HG03196 (cell line): ENCODE results near the gene PLRG1.

Experiments
- ATAC-seq: cut with Tn5 transposase; IDR thresholded peaks from one replicate; pipeline ENCODE4 v1.9.1; 2021; ENCODE audit not compliant: unreplicated experiment

PLRG1 gene

GRCh38 chr4:154574311-154574710 is 24.1 kb upstream of the PLRG1 start:
- ATAC-seq = no peak

- ATAC-seq = no peak
These were observed 23.1 kb upstream of the PLRG1 start for GRCh38 chr4:154573190-154573870.

GRCh38 chr4:154569584-154569983 is 19.4 kb upstream of the PLRG1 start:
- no peak for ATAC-seq

- ATAC-seq = no peak
These were observed 18.8 kb upstream of the PLRG1 start for GRCh38 chr4:154569028-154569427.

- no peak for ATAC-seq
These were observed 16.5 kb upstream of the PLRG1 start for GRCh38 chr4:154566639-154567204.

- ATAC-seq = no peak
These were observed 15.5 kb upstream of the PLRG1 start for GRCh38 chr4:154565704-154566103.

DNA sequence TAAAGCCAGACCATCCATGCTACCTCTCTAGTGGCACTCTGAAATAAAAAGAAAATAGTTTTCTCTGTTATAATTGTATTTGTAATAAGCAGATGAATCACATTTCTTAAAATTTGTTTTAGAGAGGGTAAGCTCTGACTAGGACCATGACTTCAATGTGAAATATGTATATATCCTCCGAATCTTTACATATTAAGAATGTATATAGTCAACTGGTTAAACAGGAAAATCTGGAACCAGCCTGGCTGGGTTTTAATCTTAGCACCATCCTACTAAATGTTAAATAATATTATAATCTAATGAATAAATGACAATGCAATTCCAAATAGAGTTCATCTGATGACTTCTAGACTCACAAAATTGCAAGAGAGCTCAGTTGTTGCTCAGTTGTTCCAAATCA is 14.1 kb upstream of the PLRG1 start:
- no peak for ATAC-seq

DNA sequence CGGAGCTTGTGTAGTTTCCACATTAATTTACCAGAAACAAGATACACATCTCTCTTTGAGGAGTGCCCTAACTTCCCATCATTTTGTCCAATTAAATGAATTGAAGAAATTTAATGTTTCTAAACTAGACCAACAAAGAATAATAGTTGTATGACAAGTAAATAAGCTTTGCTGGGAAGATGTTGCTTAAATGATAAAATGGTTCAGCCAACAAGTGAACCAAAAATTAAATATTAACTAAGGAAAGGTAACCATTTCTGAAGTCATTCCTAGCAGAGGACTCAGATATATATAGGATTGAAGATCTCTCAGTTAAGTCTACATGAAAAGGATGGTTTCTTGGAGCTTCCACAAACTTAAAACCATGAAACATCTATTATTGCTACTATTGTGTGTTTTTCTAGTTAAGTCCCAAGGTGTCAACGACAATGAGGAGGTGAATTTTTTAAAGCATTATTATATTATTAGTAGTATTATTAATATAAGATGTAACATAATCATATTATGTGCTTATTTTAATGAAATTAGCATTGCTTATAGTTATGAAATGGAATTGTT is 12.6 kb upstream of the PLRG1 start, which contains the start of gene FGB:
FGB (plus strand) TSS at position 315 of the 558 bp plus-strand sequence; CDS start at position 323, 8 bp downstream.
- ATAC-seq = no peak

GRCh38 chr4:154560824-154561231 is 10.6 kb upstream of the PLRG1 start:
- no peak for ATAC-seq

GRCh38 chr4:154560419-154560801 is 10.2 kb upstream of the PLRG1 start:
- no peak for ATAC-seq

DNA sequence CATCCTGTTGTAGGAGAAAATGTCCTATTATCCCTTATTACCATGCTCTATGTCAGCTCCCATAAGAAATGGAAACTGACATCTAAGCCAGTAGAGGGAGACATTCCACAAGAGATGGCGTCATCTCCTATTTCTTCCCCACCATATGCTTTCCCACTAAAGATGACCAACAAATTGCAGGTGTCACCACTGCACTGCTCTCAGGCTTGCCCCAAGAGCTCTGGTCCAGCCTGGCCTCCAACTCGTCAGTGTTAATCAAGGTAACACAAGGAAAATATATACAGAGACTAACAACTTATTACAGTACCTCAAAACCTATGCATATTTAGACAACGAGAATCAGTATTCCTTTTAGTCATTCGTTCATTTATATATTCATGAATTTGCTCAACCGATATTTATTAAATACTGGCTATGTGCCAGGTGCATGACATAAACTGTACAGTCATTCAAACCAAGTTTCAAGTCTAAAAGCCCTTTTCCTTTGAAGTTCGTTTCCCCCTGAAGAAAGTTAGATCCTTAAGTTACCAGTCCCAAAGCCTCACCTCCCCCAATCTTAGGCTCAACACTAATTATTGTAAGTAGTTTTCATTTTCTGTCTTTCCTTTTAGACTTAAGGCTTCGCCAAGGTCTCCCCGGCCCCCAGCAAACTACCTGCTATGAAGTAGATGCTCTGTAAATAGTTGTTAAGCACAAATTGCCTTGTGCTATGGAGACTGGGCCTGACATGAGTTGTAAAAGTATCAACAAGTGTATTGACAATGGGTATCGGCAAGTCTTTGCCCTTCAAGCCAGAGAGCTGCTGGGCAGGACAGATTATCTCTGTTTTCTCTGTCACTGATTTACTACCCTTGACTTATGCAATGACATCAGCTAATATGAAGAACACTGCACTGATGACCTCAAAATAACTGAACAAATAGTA is 9.6 kb upstream of the PLRG1 start:
- peak; percentile 81 for ATAC-seq

- peak; percentile 28 for ATAC-seq
These were observed 8.9 kb upstream of the PLRG1 start for GRCh38 chr4:154559141-154559493.

- peak; percentile 58 for ATAC-seq
These were observed 1.9 kb upstream of the PLRG1 start for GRCh38 chr4:154551872-154552686.

GRCh38 chr4:154545689-154546088 is 4.5 kb downstream of the PLRG1 start:
- ATAC-seq = no peak

GRCh38 chr4:154542271-154542879 is 7.8 kb downstream of the PLRG1 start:
- ATAC-seq = no peak

DNA sequence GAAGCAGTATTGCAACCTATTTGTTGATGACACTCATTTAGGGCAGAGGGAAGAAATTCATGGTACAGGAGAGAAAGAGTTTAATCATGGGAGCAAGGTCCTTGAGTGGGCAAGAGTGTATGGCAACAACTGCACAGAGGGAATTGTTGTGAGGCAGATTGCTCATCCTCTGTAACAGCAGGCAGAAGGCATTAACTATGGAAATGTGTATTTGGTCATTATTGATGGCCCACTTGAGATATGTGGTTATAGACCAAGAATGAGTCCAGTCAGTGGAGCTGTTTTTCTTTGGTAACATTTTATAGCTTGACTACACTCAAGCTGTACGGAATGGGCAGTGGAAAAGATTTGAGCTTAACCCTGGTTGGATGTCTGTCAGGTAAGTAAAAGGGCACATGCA is 15.9 kb downstream of the PLRG1 start:
- ATAC-seq = no peak

DNA sequence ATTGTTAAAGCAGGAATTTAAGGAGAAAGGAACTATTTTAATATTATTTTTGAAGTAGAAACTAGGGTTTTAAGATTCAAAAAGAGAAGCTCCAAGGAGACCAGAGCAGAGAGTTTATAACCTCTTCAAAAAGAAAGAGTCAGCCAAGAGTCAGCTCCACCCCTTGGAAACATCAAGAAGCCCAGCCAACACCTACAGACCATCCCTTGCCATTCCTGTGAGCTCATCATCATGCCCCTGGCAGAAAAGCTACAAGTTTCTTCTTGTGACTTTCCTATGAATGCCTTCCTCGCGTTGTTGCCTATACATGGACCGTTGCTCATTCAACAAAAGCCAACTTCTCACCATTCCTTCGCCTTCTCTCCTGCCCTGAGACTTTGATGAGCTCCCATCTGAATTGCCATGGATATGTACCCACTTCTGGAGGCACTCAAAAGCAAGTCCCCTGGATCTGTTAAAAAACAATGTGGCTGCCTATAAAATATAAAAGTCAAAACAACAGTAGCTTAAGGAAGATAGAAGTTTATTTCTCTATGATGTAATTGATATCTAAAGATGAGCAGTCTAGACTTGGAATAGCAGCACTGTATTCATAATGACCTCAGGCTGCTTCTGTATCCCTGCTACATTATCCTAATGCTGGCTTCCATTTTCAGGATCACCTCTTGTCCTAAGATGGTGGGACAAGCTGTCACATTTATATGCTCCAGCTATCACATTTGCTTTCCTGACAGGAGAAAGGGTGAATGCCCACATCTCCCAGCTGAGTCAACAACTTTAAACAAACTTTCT is 20.3 kb downstream of the PLRG1 start:
- ATAC-seq = no peak

GRCh38 chr4:154528869-154529268 is 21.3 kb downstream of the PLRG1 start:
- no peak for ATAC-seq

DNA sequence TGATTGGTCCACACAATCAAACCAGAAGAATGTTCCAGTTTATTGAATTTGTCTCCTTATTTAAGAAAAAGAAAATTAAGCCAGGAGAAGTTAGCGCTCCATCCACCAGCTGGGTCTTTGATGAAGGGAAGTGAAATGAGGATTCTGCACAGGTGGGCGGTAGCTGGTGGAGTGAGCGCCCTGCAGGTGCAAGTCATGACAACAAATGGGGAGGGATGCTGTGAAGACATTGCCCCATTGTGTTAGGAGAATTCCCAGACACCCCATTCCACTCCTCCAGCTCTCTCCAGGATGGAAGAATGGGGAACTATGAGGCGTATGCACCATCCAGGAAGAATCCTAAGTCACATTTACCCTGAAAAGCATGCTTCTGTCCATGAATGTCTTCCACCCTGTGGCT is 22.9 kb downstream of the PLRG1 start:
- no peak for ATAC-seq

- no peak for ATAC-seq
These were observed 24.0 kb downstream of the PLRG1 start for GRCh38 chr4:154526151-154526550.
